DLD1 (cell line): Measurements from ENCODE around the gene FZR1.

Experiments
- in situ Hi-C: cut with HindIII; loops from 2 replicates; pipeline ENCODE4 v1.10.0; 2017; ENCODE audit warnings: low sequenced_read_pairs

The FZR1 gene

GRCh38 chr19:3471954-3472655 lies 34.0 kb upstream of the FZR1 start:
- in situ Hi-C loops = no loop called here

- in situ Hi-C loops = no loop called here
Observed at GRCh38 chr19:3474010-3474409, 32.1 kb upstream of the FZR1 start.

GRCh38 chr19:3474614-3475013 lies 31.5 kb upstream of the FZR1 start:
- in situ Hi-C loops = no loop called here

GRCh38 chr19:3475449-3475848 lies 30.7 kb upstream of the FZR1 start:
- in situ Hi-C loops = no loop called here

GRCh38 chr19:3476830-3477229 lies 29.3 kb upstream of the FZR1 start:
- in situ Hi-C loops = no loop called here

- in situ Hi-C loops = no loop called here
Observed at GRCh38 chr19:3477506-3477905, 28.6 kb upstream of the FZR1 start.

- in situ Hi-C loops = no loop called here
Observed at GRCh38 chr19:3477951-3478350, 28.2 kb upstream of the FZR1 start.

GRCh38 chr19:3478409-3479176 lies 27.5 kb upstream of the FZR1 start:
- in situ Hi-C loops = no loop called here

GRCh38 chr19:3479177-3479833 lies 26.8 kb upstream of the FZR1 start:
- in situ Hi-C loops = no loop called here

- in situ Hi-C loops = no loop called here
Observed at GRCh38 chr19:3479834-3480215, 26.3 kb upstream of the FZR1 start.

GRCh38 chr19:3480383-3481091 lies 25.6 kb upstream of the FZR1 start, which contains the start of gene SMIM24:
SMIM24 (minus strand) TSS chr19:3480525; CDS start chr19:3480463, 62 bp downstream.
- in situ Hi-C loops = no loop called here

- in situ Hi-C loops = no loop called here
Observed at GRCh38 chr19:3481241-3482090, 24.6 kb upstream of the FZR1 start.

GRCh38 chr19:3482507-3483225 lies 23.4 kb upstream of the FZR1 start:
- in situ Hi-C loops = no loop called here

- in situ Hi-C loops = no loop called here
Observed at GRCh38 chr19:3483226-3483628, 22.9 kb upstream of the FZR1 start, which contains the start of gene SMIM44. SMIM44 (minus strand) TSS chr19:3483441; CDS start chr19:3483403, 38 bp downstream.

GRCh38 chr19:3491396-3492119 lies 14.6 kb upstream of the FZR1 start:
- in situ Hi-C loops = no loop called here

- in situ Hi-C loops = no loop called here
Observed at GRCh38 chr19:3492131-3492839, 13.8 kb upstream of the FZR1 start.

GRCh38 chr19:3492919-3493318 lies 13.2 kb upstream of the FZR1 start:
- in situ Hi-C loops = no loop called here

GRCh38 chr19:3493651-3494050 lies 12.5 kb upstream of the FZR1 start:
- in situ Hi-C loops = no loop called here
